Measurements from ENCODE around the gene RAB34. TPM values are rescaled to one million over a fixed set of nuclear protein-coding genes. Genes with fewer than 3 reads are reported as not detected.

Gene RAB34
- total and polyA plus RNA-seq, 2 donors (not counting 1 experiment from before 2014, with no cell fraction given), result 17.1 to 18.0 TPM

DNA sequence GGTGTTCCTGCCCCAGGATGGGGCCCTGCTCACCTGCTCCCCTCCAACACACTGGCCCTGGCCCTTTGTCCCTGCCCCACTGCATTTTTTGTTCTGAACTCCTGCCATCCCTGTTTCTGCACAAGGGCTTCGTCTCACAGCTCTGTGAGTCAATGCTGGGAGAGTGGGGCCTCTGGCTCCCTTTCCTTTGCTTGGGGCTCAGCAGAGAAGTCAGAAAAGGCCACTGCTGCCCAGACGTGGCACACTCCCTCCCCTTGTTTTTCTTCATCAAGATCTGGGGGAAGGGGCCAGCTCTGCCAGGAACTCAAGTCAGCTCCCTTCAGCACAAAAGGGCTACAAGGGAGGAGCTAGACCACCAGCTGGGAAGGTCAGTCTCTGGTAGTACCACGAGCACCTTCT is 14.9 kb downstream of the RAB34 start:
- H3K9me3 ChIP-seq (ENCODE audit: control extremely low read depth in 1 of 3, control insufficient read depth in 2 of 3, insufficient read depth in 1 of 3, low read length in 2 of 3), result no peaks in the 10 kb centered on the region
- H3K36me3 ChIP-seq (replicated peaks in 1 of 2; ENCODE audit: control extremely low read depth in 1 of 2, control insufficient read depth in 1 of 2, extremely low read depth in 1 of 2, insufficient read depth in 2 of 2, low read length in 1 of 2), result peaks cover 4 to 62% of the 10 kb centered on the region in 2 experiments
- no peaks in the 10 kb centered on the region for H3K9me3 Mint-ChIP-seq (ENCODE audit: insufficient read depth)
- ChIA-PET CTCF (no interaction called here), POLR2A (interaction anchor here (1.0 kb wide), 1 partner anchor 8 kb away, joined by 3 read pairs; the partner anchor contains the start of gene PROCA1)
- intact Hi-C loops (cut with micrococcal nuclease), result no loop called here
- WGBS (ENCODE audit: insufficient coverage), result 91% methylated on average over 2 of the region's 3 CpGs
- H4K20me1 ChIP-seq (ENCODE audit: control insufficient read depth, insufficient read depth, low read length, poor library complexity, severe bottlenecking), result no peaks in the 10 kb centered on the region
- no peak for DNase-seq
- H3K4me3 ChIP-seq (ENCODE audit: control extremely low read depth in 1 of 5, extremely low read depth in 1 of 5, insufficient read depth in 1 of 5, low read depth in 2 of 5, low read length in 4 of 5), result no peak overlapping the region
- no peak overlapping the region for H3K4me3 Mint-ChIP-seq
- no peak overlapping the region for H3K9ac ChIP-seq (ENCODE audit: low read length)
- no peak for TF ChIP-seq EZH2 (IDR thresholded peaks at IDR 0.05; ENCODE audit: borderline replicate concordance, insufficient read depth, low read depth, low read length, poor library complexity, severe bottlenecking)
- no peak for TF ChIP-seq CTCF (IDR thresholded peaks at IDR 0.05)
- no peak overlapping the region for H3K4me2 ChIP-seq (replicated peaks; ENCODE audit: low read depth, low read length, poor library complexity, severe bottlenecking)
- H3K79me2 ChIP-seq (ENCODE audit: control insufficient read depth, insufficient read depth, low read length), result no peaks in the 10 kb centered on the region
- H3K4me1 Mint-ChIP-seq, result no peaks in the 10 kb centered on the region
- no peaks in the 10 kb centered on the region for H3K4me1 ChIP-seq (ENCODE audit: control insufficient read depth in 2 of 2, insufficient read depth in 2 of 2, low read length in 2 of 2)
- H2AFZ ChIP-seq (ENCODE audit: insufficient read depth, low read depth, low read length, poor library complexity, severe bottlenecking), result no peak overlapping the region
- no peak for ATAC-seq (ENCODE audit: low read depth)
- no peak overlapping the region for H3K27ac ChIP-seq (ENCODE audit: low read length in 2 of 2)
- no peaks in the 10 kb centered on the region for H3K27me3 ChIP-seq (replicated peaks in 1 of 4; ENCODE audit: control extremely low read depth in 1 of 4, control insufficient read depth in 3 of 4, insufficient read depth in 4 of 4, low read length in 3 of 4)
- H3K27me3 Mint-ChIP-seq, result no peaks in the 10 kb centered on the region
- H3K27ac Mint-ChIP-seq, result no peak overlapping the region

DNA sequence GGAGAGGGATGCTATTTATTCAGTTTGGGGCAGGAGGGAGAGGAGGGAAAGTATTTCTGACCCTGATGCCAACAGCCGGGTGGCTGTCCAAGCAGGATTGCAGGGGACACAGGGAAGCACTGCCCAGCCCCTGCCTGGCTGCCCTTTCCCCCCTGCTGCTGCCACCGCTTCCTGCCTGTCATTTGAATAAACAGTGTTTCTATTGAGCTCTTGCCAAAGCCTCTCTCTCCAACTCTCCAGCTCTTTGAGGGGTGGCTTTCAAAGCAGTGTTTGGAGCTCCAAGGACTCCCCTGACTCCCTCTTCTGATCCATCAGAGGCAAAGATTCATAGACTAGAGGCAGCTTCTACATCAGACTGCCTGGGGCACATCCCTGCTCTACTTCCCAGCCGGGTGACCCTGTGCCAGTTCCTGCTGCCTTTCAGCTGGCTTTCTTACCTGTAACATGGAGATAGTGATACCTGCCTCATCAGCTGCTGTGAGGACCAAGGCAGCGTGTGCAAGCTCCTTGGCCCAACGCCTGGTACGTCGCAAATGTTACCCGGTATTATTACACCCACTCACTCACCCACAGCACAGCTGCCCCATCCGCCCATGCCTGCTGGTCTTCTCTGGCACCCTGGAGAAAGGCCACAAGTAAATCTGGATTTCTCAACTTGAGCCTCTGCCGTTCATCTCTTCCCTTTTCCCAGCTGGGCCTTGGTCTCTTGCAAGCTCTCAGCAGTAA is 15.5 kb downstream of the RAB34 start:
- Histone ChIP-seq H3K4me3 (ENCODE audit: control extremely low read depth in 1 of 5, extremely low read depth in 1 of 5, insufficient read depth in 1 of 5, low read depth in 2 of 5, low read length in 4 of 5) (no peak overlapping the region), H3K9ac (ENCODE audit: low read length) (no peak overlapping the region), H3K27me3 (replicated peaks in 1 of 4; ENCODE audit: control extremely low read depth in 1 of 4, control insufficient read depth in 3 of 4, insufficient read depth in 4 of 4, low read length in 3 of 4) (no peaks in the 10 kb centered on the region), H3K9me3 (ENCODE audit: control extremely low read depth in 1 of 3, control insufficient read depth in 2 of 3, insufficient read depth in 1 of 3, low read length in 2 of 3) (no peaks in the 10 kb centered on the region), H4K20me1 (ENCODE audit: control insufficient read depth, insufficient read depth, low read length, poor library complexity, severe bottlenecking) (no peaks in the 10 kb centered on the region), H3K79me2 (ENCODE audit: control insufficient read depth, insufficient read depth, low read length) (no peaks in the 10 kb centered on the region), H3K4me2 (replicated peaks; ENCODE audit: low read depth, low read length, poor library complexity, severe bottlenecking) (no peak overlapping the region), H3K27ac (ENCODE audit: low read length in 2 of 2) (no peak overlapping the region), H2AFZ (ENCODE audit: insufficient read depth, low read depth, low read length, poor library complexity, severe bottlenecking) (no peak overlapping the region), H3K4me1 (ENCODE audit: control insufficient read depth in 2 of 2, insufficient read depth in 2 of 2, low read length in 2 of 2) (no peaks in the 10 kb centered on the region), H3K36me3 (replicated peaks in 1 of 2; ENCODE audit: control extremely low read depth in 1 of 2, control insufficient read depth in 1 of 2, extremely low read depth in 1 of 2, insufficient read depth in 2 of 2, low read length in 1 of 2) (peaks cover 4 to 67% of the 10 kb centered on the region in 2 experiments)
- no peak for ATAC-seq (ENCODE audit: low read depth)
- Mint-ChIP-seq H3K4me1 (no peaks in the 10 kb centered on the region), H3K4me3 (no peak overlapping the region), H3K27me3 (no peaks in the 10 kb centered on the region), H3K9me3 (ENCODE audit: insufficient read depth) (no peaks in the 10 kb centered on the region), H3K27ac (peak overlapping the region; percentile 24)
- ChIA-PET POLR2A (interaction anchor here (1.0 kb wide), 1 partner anchor 9 kb away, joined by 3 read pairs; the partner anchor contains the start of gene PROCA1), CTCF (no interaction called here)
- DNase-seq, result no peak
- WGBS (ENCODE audit: insufficient coverage), result 93% methylated on average over 10 of the region's 10 CpGs
- no peak for TF ChIP-seq EZH2 (IDR thresholded peaks at IDR 0.05; ENCODE audit: borderline replicate concordance, insufficient read depth, low read depth, low read length, poor library complexity, severe bottlenecking)
- TF ChIP-seq CTCF (IDR thresholded peaks at IDR 0.05), result no peak
- intact Hi-C loops (cut with micrococcal nuclease), result no loop called here
